Measurements from ENCODE around the gene HNRNPL.
"Not testable (repeated sequence)": the region's sequence is repeated elsewhere in the genome, so short reads cannot be mapped to it uniquely, and the experiment has no call there.

The HNRNPL gene

GRCh38 chr19:38792250-38793111 lies 57.3 kb downstream of the HNRNPL start:
- peak in 1 of 42 donors; percentile 20 for DNase-seq
- intact Hi-C loops (cut with DNase I), result no loop called here

- intact Hi-C loops (cut with DNase I); DNase-seq: not testable (repeated sequence)
These were observed 58.2 kb downstream of the HNRNPL start for GRCh38 chr19:38791451-38792064.

- DNase-seq; intact Hi-C loops (cut with DNase I): not testable (repeated sequence)
These were observed 59.0 kb downstream of the HNRNPL start for GRCh38 chr19:38790507-38791403.

- no peak for DNase-seq
- intact Hi-C loops (cut with DNase I), result no loop called here
These were observed 61.1 kb downstream of the HNRNPL start, which contains the start of gene LGALS7B for GRCh38 chr19:38788478-38789243. TSS of gene LGALS7B (plus strand) at chr19:38789200. CDS start at chr19:38789227, 27 bp downstream.

- DNase-seq, result no peak
- intact Hi-C loops (cut with DNase I), result no loop called here
These were observed 63.1 kb downstream of the HNRNPL start for GRCh38 chr19:38786572-38787265.

Measured in head of caudate nucleus (tissue), 42 donors.